Esophagus muscularis mucosa (tissue), 4 donors: ENCODE results near the gene RPL26. TPM values are rescaled to one million over a fixed set of nuclear protein-coding genes. Genes with fewer than 3 reads are reported as not detected.

Source experiments
- DNase-seq: peaks from one replicate; pipeline ENCODE4 v3.0.0-alpha.2; 2017; ENCODE audit errors: extremely low spot score
- H3K27ac ChIP-seq, 4 donors: fragments of 200-600 bp; sonication (generic); replicated peaks in 1 of 4; 1 replicate in 3 of 4; 2 replicates in 1 of 4; pipeline ENCODE4 v1.5.1; 2016 to 2019; ENCODE audit warnings: mild to moderate bottlenecking in 1 of 4
- H3K27me3 ChIP-seq, 4 donors: fragments of 200-600 bp; sonication (generic); one replicate each; pipeline versions ENCODE4 v1.5.1 to v1.6.0; 2016 to 2019
- H3K36me3 ChIP-seq, 4 donors: fragments of 200-600 bp; sonication (generic); one replicate each; pipeline ENCODE4 v1.5.1; 2016 to 2019
- H3K4me1 ChIP-seq, 4 donors: fragments of 200-600 bp; sonication (generic); one replicate each; pipeline ENCODE4 v1.5.1; 2016 to 2019
- H3K4me3 ChIP-seq, 4 donors: fragments of 200-600 bp; sonication (generic); 1 replicate in 2 of 4; 2 replicates in 2 of 4; pipeline ENCODE4 v1.5.1; 2016 to 2019; ENCODE audit warnings: mild to moderate bottlenecking in 4 of 4, moderate library complexity in 1 of 4
- H3K9me3 ChIP-seq, 4 donors: fragments of 200-600 bp; sonication (generic); 1 replicate in 3 of 4; 2 replicates in 1 of 4; pipeline ENCODE4 v1.5.1; 2016 to 2019
- CTCF ChIP-seq, 3 experiments: fragments of 200-600 bp in 2 of 3; fragments of 450-650 bp in 1 of 3; sonication (generic) in 2 of 3; IDR thresholded peaks; one replicate each; pipeline ENCODE4 v1.5.1; 2017 to 2019; ENCODE audit warnings: antibody characterized with exemption in 3 of 3, mild to moderate bottlenecking in 2 of 3, moderate library complexity in 1 of 3
- EP300 ChIP-seq: sonication (generic); formaldehyde crosslinking; IDR thresholded peaks from one replicate; pipeline ENCODE4 v1.6.1; 2017; ENCODE audit warnings: antibody characterized with exemption
- POLR2A ChIP-seq: fragments of 450-650 bp; IDR thresholded peaks from one replicate; pipeline ENCODE4 v1.6.1; 2017; ENCODE audit warnings: antibody characterized with exemption, moderate library complexity, mild to moderate bottlenecking, low read depth
- POLR2AphosphoS5 ChIP-seq, 2 donors: sonication (generic); formaldehyde crosslinking; IDR thresholded peaks; one replicate each; pipeline ENCODE4 v1.6.1; 2017; ENCODE audit warnings: antibody characterized with exemption in 2 of 2
- WGBS: methylation state at CpG from one replicate; pipeline ENCODE4 v1.1.5; 2018; 5-methylcytosine and 5-hydroxymethylcytosine counted together
- intact Hi-C: fragments of 100-400 bp; cut with DNase I; formaldehyde crosslinking; loops from one replicate; pipeline ENCODE4 v1.15.1; 2023
- total RNA-seq, 4 donors: library from RNA; depleted of rRNA; stranded (reverse); fragments of >200 nt; gene quantifications; one replicate each; pipeline versions ENCODE4 v1.1.0 to v1.2.1, GENCODE V29; 2016

The RPL26 gene
- total RNA-seq, 4 donors from 2014 or later = 1,511 to 3,942 (median 2,863) TPM

GRCh38 chr17:8413938-8414337, 30.9 kb upstream of the RPL26 start:
- Histone ChIP-seq H3K27ac (no peak overlapping the region), H3K27me3 (peaks cover 0 to 10% (median 0%) of the 10 kb centered on the region in 4 donors), H3K4me3 (no peak overlapping the region), H3K36me3 (no peaks in the 10 kb centered on the region), H3K9me3 (no peaks in the 10 kb centered on the region), H3K4me1 (peaks cover 0 to 8% (median 7%) of the 10 kb centered on the region in 4 donors)
- intact Hi-C loops = no loop called here
- no peak for DNase-seq
- TF ChIP-seq CTCF (IDR thresholded peaks at IDR 0.05) (no peak), EP300 (no peak), POLR2A (no peak), POLR2AphosphoS5 (IDR thresholded peaks at IDR 0.05) (no peak)

GRCh38 chr17:8413328-8413727, 30.3 kb upstream of the RPL26 start:
- peaks cover 0 to 11% (median 0%) of the 10 kb centered on the region in 4 donors for H3K27me3 ChIP-seq
- TF ChIP-seq EP300 = no peak
- no peak for TF ChIP-seq CTCF (IDR thresholded peaks at IDR 0.05)
- no peak for TF ChIP-seq POLR2A
- no peak for TF ChIP-seq POLR2AphosphoS5 (IDR thresholded peaks at IDR 0.05)
- intact Hi-C loops = no loop called here
- H3K4me1 ChIP-seq = peaks cover 0 to 8% (median 7%) of the 10 kb centered on the region in 4 donors
- no peak overlapping the region for H3K4me3 ChIP-seq
- no peak for DNase-seq
- WGBS = 83% methylated on average over 4 of the region's 4 CpGs
- no peaks in the 10 kb centered on the region for H3K9me3 ChIP-seq
- H3K36me3 ChIP-seq = no peaks in the 10 kb centered on the region
- no peak overlapping the region for H3K27ac ChIP-seq

- Histone ChIP-seq H3K27me3 (peaks cover 0 to 18% (median 0%) of the 10 kb centered on the region in 4 donors), H3K27ac (no peak overlapping the region), H3K36me3 (no peaks in the 10 kb centered on the region), H3K4me1 (peaks cover 0 to 8% (median 7%) of the 10 kb centered on the region in 4 donors), H3K9me3 (no peaks in the 10 kb centered on the region), H3K4me3 (no peak overlapping the region)
- DNase-seq = no peak
- intact Hi-C loops = no loop called here
- TF ChIP-seq EP300 (no peak), POLR2A (no peak), CTCF (IDR thresholded peaks at IDR 0.05) (no peak)
- 81% methylated on average over 5 of the region's 5 CpGs for WGBS
Measured at GRCh38 chr17:8412089-8412488, 29.1 kb upstream of the RPL26 start.

GRCh38 chr17:8410883-8411238, 27.9 kb upstream of the RPL26 start:
- no peak for DNase-seq
- Histone ChIP-seq H3K27me3 (peaks cover 0 to 21% (median 0%) of the 10 kb centered on the region in 4 donors), H3K27ac (no peak overlapping the region), H3K4me1 (peaks cover 0 to 8% (median 7%) of the 10 kb centered on the region in 4 donors), H3K36me3 (no peaks in the 10 kb centered on the region), H3K4me3 (no peak overlapping the region), H3K9me3 (no peaks in the 10 kb centered on the region)
- TF ChIP-seq POLR2A (no peak), EP300 (no peak), CTCF (IDR thresholded peaks at IDR 0.05) (no peak), POLR2AphosphoS5 (IDR thresholded peaks at IDR 0.05) (no peak)
- intact Hi-C loops = loop anchor here (2.0 kb wide), 1 partner anchor 336 kb away; no protein-coding TSS in a partner anchor
- 100% methylated on average over 1 of the region's 1 CpG for WGBS
